ENCODE data around the gene DRG1. TPM values are rescaled to one million over a fixed set of nuclear protein-coding genes. Genes with fewer than 3 reads are reported as not detected.

Gene DRG1
- total and polyA plus RNA-seq, 2 experiments from 2014 or later: 63.9 to 87.6 TPM

DNA sequence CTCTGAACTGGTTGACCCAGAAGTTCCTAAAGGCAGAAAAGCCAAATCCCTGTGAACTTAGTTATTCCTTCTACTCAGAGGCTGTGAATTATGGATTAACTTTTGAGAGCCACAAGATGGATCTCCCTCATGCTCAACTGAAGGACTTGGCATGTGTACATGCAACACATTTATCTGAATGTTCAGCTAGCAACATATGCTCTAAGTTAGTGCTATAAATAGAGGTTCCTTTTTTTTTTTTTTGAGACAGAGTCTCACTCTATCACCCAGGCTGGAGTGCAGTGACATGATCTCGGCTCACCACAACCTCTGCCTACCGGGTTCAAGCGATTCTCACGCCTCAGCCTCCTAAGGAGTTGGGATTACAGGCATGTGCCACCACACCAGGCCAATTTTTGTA lies 50.1 kb downstream of the DRG1 start (continued):
- TF ChIP-seq, protein P1, sequence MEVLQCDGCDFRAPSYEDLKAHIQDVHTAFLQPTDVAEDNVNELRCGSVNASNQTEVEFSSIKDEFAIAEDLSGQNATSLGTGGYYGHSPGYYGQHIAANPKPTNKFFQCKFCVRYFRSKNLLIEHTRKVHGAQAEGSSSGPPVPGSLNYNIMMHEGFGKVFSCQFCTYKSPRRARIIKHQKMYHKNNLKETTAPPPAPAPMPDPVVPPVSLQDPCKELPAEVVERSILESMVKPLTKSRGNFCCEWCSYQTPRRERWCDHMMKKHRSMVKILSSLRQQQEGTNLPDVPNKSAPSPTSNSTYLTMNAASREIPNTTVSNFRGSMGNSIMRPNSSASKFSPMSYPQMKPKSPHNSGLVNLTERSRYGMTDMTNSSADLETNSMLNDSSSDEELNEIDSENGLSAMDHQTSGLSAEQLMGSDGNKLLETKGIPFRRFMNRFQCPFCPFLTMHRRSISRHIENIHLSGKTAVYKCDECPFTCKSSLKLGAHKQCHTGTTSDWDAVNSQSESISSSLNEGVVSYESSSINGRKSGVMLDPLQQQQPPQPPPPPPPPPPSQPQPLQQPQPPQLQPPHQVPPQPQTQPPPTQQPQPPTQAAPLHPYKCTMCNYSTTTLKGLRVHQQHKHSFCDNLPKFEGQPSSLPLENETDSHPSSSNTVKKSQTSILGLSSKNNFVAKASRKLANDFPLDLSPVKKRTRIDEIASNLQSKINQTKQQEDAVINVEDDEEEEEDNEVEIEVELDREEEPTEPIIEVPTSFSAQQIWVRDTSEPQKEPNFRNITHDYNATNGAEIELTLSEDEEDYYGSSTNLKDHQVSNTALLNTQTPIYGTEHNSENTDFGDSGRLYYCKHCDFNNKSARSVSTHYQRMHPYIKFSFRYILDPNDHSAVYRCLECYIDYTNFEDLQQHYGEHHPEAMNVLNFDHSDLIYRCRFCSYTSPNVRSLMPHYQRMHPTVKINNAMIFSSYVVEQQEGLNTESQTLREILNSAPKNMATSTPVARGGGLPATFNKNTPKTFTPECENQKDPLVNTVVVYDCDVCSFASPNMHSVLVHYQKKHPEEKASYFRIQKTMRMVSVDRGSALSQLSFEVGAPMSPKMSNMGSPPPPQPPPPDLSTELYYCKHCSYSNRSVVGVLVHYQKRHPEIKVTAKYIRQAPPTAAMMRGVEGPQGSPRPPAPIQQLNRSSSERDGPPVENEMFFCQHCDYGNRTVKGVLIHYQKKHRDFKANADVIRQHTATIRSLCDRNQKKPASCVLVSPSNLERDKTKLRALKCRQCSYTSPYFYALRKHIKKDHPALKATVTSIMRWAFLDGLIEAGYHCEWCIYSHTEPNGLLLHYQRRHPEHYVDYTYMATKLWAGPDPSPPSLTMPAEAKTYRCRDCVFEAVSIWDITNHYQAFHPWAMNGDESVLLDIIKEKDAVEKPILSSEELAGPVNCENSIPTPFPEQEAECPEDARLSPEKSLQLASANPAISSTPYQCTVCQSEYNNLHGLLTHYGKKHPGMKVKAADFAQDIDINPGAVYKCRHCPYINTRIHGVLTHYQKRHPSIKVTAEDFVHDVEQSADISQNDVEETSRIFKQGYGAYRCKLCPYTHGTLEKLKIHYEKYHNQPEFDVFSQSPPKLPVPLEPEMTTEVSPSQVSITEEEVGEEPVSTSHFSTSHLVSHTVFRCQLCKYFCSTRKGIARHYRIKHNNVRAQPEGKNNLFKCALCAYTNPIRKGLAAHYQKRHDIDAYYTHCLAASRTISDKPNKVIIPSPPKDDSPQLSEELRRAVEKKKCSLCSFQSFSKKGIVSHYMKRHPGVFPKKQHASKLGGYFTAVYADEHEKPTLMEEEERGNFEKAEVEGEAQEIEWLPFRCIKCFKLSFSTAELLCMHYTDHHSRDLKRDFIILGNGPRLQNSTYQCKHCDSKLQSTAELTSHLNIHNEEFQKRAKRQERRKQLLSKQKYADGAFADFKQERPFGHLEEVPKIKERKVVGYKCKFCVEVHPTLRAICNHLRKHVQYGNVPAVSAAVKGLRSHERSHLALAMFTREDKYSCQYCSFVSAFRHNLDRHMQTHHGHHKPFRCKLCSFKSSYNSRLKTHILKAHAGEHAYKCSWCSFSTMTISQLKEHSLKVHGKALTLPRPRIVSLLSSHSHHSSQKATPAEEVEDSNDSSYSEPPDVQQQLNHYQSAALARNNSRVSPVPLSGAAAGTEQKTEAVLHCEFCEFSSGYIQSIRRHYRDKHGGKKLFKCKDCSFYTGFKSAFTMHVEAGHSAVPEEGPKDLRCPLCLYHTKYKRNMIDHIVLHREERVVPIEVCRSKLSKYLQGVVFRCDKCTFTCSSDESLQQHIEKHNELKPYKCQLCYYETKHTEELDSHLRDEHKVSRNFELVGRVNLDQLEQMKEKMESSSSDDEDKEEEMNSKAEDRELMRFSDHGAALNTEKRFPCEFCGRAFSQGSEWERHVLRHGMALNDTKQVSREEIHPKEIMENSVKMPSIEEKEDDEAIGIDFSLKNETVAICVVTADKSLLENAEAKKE (CRISPR knock-in tag; IDR thresholded peaks at IDR 0.05): no peak
- TF ChIP-seq CREB1 (CRISPR knock-in tag; IDR thresholded peaks at IDR 0.05; ENCODE audit: low read depth) (no peak), EZH2phosphoT487 (IDR thresholded peaks at IDR 0.05; ENCODE audit: unreplicated experiment) (no peak), ZNF114 (CRISPR knock-in tag; IDR thresholded peaks at IDR 0.05) (no peak), NANOG (IDR thresholded peaks at IDR 0.05; ENCODE audit: borderline replicate concordance) (no peak)

DNA sequence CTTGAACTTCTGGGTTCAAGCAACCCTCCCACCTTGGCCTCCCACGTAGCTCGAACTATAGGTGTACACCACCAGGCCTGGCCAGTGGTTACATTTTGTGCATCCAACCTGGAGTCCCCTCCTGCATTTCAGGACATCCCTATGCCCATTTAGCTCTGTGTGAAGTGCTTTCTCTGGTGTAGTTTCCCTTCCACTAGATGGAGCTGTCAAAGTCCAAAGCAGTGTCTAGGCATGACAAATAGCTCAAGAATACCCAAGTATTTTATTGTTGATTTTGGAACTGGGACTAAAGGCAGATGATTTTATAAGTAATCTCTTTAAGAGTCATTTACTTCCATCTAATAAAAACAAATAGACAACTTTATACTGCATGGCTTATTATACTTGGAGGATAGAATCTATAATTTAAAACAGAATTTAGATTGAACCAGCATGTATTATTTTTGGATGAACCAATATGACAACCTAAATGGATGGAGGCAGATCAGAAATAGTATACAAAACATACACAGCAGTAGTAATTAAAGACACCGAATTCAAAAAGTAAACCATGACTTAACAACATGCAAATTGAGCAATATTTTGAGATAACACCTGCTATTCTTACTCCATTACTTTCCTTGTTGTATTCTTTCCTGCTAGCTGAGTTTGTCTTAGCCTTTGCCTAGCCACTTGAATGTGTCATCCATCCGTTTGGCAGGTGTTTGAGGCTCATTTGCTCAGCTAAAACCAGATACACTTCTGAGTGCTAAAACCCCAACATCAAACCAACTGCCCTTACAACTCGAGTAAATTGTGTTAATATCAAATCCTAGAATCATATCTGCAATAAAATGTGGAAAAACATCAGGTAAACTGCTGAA lies 52.5 kb downstream of the DRG1 start:
- no peak overlapping the region for H3K27ac Mint-ChIP-seq
- Histone ChIP-seq H3K79me2 (replicated peaks; ENCODE audit: insufficient read depth) (no peaks in the 10 kb centered on the region), H3K27me3 (ENCODE audit: insufficient read depth) (no peaks in the 10 kb centered on the region), H3F3A (replicated peaks; ENCODE audit: low read depth) (peaks cover 3% of the 10 kb centered on the region; the same call in 1 of the 2 replicates), H3K27ac (ENCODE audit: low read depth) (no peak overlapping the region), H3K4me3 (no peak overlapping the region), H3K4me2 (no peak overlapping the region), H3K36me3 (ENCODE audit: insufficient read depth) (peaks cover 10% of the 10 kb centered on the region), H3K4me1 (ENCODE audit: insufficient read depth) (no peaks in the 10 kb centered on the region), H4K20me1 (replicated peaks; ENCODE audit: insufficient read depth) (peaks cover 11% of the 10 kb centered on the region; the same call in 1 of the 2 replicates), H3K9me2 (ENCODE audit: insufficient read depth) (no peaks in the 10 kb centered on the region), H2AFZ (no peak overlapping the region)
- no peaks in the 10 kb centered on the region for H3K9me3 Mint-ChIP-seq
- ATAC-seq (peak; percentile 88), DNase-seq (ENCODE audit: low spot score) (peak; percentile 67)
- H3K27me3 Mint-ChIP-seq (ENCODE audit: insufficient read depth, low read depth, poor library complexity): peaks cover 2% of the 10 kb centered on the region
- peaks cover 27% of the 10 kb centered on the region; the same call in 2 of the 3 replicates for H3K36me3 Mint-ChIP-seq (ENCODE audit: low read depth)
- TF ChIP-seq POLR2AphosphoS5 (IDR thresholded peaks at IDR 0.05; ENCODE audit: low read depth): no peak
- TF ChIP-seq NANOG (IDR thresholded peaks at IDR 0.05; ENCODE audit: borderline replicate concordance): no peak
- TF ChIP-seq, protein P2, sequence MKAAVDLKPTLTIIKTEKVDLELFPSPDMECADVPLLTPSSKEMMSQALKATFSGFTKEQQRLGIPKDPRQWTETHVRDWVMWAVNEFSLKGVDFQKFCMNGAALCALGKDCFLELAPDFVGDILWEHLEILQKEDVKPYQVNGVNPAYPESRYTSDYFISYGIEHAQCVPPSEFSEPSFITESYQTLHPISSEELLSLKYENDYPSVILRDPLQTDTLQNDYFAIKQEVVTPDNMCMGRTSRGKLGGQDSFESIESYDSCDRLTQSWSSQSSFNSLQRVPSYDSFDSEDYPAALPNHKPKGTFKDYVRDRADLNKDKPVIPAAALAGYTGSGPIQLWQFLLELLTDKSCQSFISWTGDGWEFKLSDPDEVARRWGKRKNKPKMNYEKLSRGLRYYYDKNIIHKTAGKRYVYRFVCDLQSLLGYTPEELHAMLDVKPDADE (IDR thresholded peaks at IDR 0.05): no peak
- TF ChIP-seq, protein P3, sequence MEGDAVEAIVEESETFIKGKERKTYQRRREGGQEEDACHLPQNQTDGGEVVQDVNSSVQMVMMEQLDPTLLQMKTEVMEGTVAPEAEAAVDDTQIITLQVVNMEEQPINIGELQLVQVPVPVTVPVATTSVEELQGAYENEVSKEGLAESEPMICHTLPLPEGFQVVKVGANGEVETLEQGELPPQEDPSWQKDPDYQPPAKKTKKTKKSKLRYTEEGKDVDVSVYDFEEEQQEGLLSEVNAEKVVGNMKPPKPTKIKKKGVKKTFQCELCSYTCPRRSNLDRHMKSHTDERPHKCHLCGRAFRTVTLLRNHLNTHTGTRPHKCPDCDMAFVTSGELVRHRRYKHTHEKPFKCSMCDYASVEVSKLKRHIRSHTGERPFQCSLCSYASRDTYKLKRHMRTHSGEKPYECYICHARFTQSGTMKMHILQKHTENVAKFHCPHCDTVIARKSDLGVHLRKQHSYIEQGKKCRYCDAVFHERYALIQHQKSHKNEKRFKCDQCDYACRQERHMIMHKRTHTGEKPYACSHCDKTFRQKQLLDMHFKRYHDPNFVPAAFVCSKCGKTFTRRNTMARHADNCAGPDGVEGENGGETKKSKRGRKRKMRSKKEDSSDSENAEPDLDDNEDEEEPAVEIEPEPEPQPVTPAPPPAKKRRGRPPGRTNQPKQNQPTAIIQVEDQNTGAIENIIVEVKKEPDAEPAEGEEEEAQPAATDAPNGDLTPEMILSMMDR (conservative IDR thresholded peaks at IDR 0.05; ENCODE audit: low read depth in 2 of 2): peak; percentile 70 to 71
- no peaks in the 10 kb centered on the region for H3K4me1 Mint-ChIP-seq
- no peak overlapping the region for H3K4me3 Mint-ChIP-seq

Measured in GM23338 (cell line).